Pancreas (tissue), 10 donors: Measurements from ENCODE around the gene CYB5R3. TPM values are rescaled to one million over a fixed set of nuclear protein-coding genes. Genes with fewer than 3 reads are reported as not detected.
"Not testable (repeated sequence)": the region's sequence is repeated elsewhere in the genome, so short reads cannot be mapped to it uniquely, and the experiment has no call there.

ENCODE experiments used
- ATAC-seq, 4 donors: fragments of 200-7000 bp; cut with Tn5 transposase; one replicate each; pipeline versions ENCODE4 v1.8.0 to v1.9.1; 2020; ENCODE audit warnings: mild to moderate bottlenecking in 4 of 4, moderate library complexity in 4 of 4
- DNase-seq, 6 donors: peaks; one replicate each; pipeline ENCODE4 v3.0.0-alpha.2; 2020
- FAIRE-seq: peaks from 2 replicates; lab custom pipeline; 2012; peaks lifted over from hg19 to GRCh38; lab: Jason Lieb, UNC
- H3K27ac ChIP-seq, 4 donors: fragments of 200-600 bp; sonication (generic); 1 replicate in 3 of 4; 2 replicates in 1 of 4; pipeline versions ENCODE4 v1.5.0 to v1.8.0; 2020
- H3K27me3 ChIP-seq, 4 donors: fragments of 200-600 bp; one replicate each; pipeline ENCODE4 v1.8.0; 2021
- H3K36me3 ChIP-seq, 3 donors: fragments of 200-600 bp; sonication (generic) in 1 of 3; one replicate each; pipeline versions ENCODE4 v1.5.0 to v1.8.0; 2020 to 2021
- H3K4me1 ChIP-seq, 3 donors: fragments of 200-600 bp; one replicate each; pipeline ENCODE4 v1.8.0; 2021
- H3K4me3 ChIP-seq, 4 donors: fragments of 200-600 bp; sonication (generic) in 2 of 4; one replicate each; pipeline versions ENCODE4 v1.5.0 to v1.8.0; 2020 to 2021
- H3K9me3 ChIP-seq, 4 donors: fragments of 200-600 bp; one replicate each; pipeline ENCODE4 v1.8.0; 2021
- WGBS, 2 donors: extraction: QIAGEN DNeasy Blood & Tissue Kit; methylation state at CpG; one replicate each; pipeline ENCODE4 v1.1.7; 2013; 5-methylcytosine and 5-hydroxymethylcytosine counted together
- intact Hi-C, 3 donors: fragments of 100-400 bp; cut with DNase I; formaldehyde crosslinking; loops; one replicate each; pipeline versions ENCODE4 v1.11.1 to v1.14.2; 2022
- polyA plus RNA-seq, 2 donors: library from polyadenylated mRNA; stranded (reverse); fragments of 200-250 nt; gene quantifications; one replicate each; pipeline ENCODE4 v1.2.3, GENCODE V29; 2013
- total RNA-seq, 6 donors: library from RNA; stranded (reverse); fragmentation: NEBNext Ultra II Directional in 4 of 6; extraction: Animal tissue kit (Norgen Biotek cat#: 25700) in 4 of 6; gene quantifications; one replicate each; pipeline versions ENCODE4 v1.2.1 to v1.2.4, GENCODE V29; 2021 to 2023
- TF ChIP-seq, protein P1 (sequence below), 4 donors: fragments of 200-600 bp; sonication (generic) in 3 of 4; IDR thresholded peaks; one replicate each; pipeline versions ENCODE4 v1.5.0 to v1.8.0; 2021; ENCODE audit warnings: antibody characterized with exemption in 4 of 4
- donor health status: healthy with polysubstance abuse.
- donor health status: DM: no; HTN: no; CAD: no; lungs with moderate emphysema.
- donor health status: DM: no; HTN: no; CAD: no.
- donor health status: control.
- donor health status: control.
- donor health status: Bipolar disorder and iron deficiency.
- donor health status: DM: yes; HTN: yes; CAD: no.
- donor health status: DM: no; HTN: no; CAD: no.
- donor health status: DM: no; HTN: no; CAD: no.
- donor health status: DM: yes; HTN: yes; CAD: no.

Gene CYB5R3
- total and polyA plus RNA-seq, 8 donors, result 32.6 to 105 (median 50.4) TPM

DNA sequence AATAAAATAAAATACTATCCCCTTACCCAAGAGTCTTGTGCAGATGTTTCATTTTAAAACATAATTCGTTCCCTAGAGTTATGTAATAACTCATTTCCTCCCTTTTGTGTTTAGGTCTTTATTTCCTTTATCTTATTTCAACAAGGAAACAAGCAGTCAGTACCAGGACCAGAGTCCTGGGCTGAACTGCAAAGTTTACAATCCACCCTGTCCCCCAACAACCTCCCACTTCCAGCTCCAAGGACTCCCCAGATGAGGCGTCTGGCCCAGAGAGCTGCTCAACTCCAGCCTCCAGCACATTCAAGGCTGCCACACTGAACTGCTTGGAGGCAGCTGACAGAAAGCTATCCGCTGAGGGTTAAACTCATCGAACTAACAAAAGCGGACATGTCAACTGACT is 39.0 kb downstream of the CYB5R3 start:
- H3K27me3 ChIP-seq, result no peaks in the 10 kb centered on the region
- DNase-seq, result no peak
- peaks cover 22 to 50% (median 31%) of the 10 kb centered on the region in 3 donors for H3K4me1 ChIP-seq
- no peak for FAIRE-seq
- TF ChIP-seq, protein P1, sequence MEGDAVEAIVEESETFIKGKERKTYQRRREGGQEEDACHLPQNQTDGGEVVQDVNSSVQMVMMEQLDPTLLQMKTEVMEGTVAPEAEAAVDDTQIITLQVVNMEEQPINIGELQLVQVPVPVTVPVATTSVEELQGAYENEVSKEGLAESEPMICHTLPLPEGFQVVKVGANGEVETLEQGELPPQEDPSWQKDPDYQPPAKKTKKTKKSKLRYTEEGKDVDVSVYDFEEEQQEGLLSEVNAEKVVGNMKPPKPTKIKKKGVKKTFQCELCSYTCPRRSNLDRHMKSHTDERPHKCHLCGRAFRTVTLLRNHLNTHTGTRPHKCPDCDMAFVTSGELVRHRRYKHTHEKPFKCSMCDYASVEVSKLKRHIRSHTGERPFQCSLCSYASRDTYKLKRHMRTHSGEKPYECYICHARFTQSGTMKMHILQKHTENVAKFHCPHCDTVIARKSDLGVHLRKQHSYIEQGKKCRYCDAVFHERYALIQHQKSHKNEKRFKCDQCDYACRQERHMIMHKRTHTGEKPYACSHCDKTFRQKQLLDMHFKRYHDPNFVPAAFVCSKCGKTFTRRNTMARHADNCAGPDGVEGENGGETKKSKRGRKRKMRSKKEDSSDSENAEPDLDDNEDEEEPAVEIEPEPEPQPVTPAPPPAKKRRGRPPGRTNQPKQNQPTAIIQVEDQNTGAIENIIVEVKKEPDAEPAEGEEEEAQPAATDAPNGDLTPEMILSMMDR (IDR thresholded peaks at IDR 0.05), result no peak
- peak overlapping the region in 2 of 4 donors; percentile 68 to 70 for H3K27ac ChIP-seq
- H3K36me3 ChIP-seq, result no peaks in the 10 kb centered on the region
- H3K4me3 ChIP-seq, result no peak overlapping the region
- H3K9me3 ChIP-seq, result no peaks in the 10 kb centered on the region
- no peak for ATAC-seq
- intact Hi-C loops, result no loop called here
- 55 to 58% methylated on average over 5 of the region's 5 CpGs for WGBS, 2 donors

DNA sequence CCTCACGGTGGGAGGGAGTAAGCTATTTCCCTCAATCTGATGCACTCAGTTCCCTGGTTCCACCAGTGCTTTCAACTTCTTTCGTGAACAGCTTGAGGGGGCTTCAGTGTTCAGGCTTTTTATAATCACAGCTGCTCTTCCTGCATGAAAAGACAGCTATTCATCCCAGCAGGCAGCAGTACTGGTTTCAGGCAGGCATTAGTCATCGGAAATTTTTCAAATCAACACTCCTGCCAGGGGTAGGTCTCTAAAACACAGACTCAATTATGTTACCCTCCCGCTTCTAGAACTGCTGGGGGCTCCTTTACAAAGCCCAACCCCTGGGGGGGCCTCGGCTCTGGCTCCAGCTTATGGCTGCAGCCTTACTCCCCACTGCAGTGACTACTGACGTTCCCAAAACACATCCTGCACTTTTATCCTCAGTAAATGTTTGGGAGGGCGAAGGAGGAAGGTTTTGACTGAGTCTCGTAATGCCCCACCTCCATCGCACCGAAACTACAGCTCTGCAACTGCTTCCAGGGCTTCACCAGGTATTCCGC is 40.3 kb downstream of the CYB5R3 start:
- peaks cover 22 to 51% (median 31%) of the 10 kb centered on the region in 3 donors for H3K4me1 ChIP-seq
- FAIRE-seq, result no peak
- H3K4me3 ChIP-seq, result no peak overlapping the region

DNA sequence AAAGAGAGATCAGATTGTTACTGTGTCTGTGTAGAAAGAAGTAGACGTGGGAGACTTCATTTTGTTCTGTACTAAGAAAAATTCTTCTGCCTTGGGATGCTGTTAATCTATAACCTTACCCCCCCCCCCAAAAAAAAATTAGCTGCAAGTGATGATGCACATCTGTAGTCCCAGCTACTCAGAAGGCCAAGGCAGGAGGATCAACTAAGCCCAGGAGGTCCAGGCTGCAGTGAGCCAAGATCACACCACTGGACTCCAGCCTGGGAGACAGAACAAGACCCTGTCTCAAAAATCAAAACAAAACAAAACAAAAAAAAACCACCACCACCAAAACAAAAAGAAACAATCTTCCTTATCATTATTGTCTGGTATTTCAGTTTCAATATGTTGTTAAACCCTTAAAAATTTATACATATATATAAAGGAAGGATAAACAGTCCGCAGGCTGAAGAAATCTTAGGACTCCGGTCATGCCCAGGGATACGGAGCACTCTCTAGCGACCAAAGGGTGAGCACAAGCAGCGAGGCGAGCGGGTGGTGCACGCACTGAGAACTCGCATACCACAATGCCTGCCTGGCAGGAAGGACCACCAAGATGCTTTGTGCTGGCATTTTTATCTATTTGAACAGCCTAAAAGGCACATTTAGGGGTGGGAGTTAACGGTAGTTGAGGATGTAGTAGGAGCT is 40.9 kb downstream of the CYB5R3 start:
- Histone ChIP-seq H3K9me3 (no peaks in the 10 kb centered on the region), H3K27ac (peak overlapping the region in 2 of 4 donors; percentile 68 to 70), H3K4me1 (peaks cover 25 to 48% (median 32%) of the 10 kb centered on the region in 3 donors), H3K4me3 (no peak overlapping the region), H3K36me3 (no peaks in the 10 kb centered on the region), H3K27me3 (no peaks in the 10 kb centered on the region)
- FAIRE-seq, result no peak
- 87 to 89% methylated on average over 11 of the region's 11 CpGs for whole genome bisulfite sequencing, 2 donors
- TF ChIP-seq, protein P1 (IDR thresholded peaks at IDR 0.05), result no peak
- no peak for DNase-seq
- ATAC-seq, result no peak
- intact Hi-C loops, result no loop called here

More for the DNA sequence above, 40.3 kb downstream of the CYB5R3 start:
- no peaks in the 10 kb centered on the region for H3K36me3 ChIP-seq
- H3K27ac ChIP-seq, result peak overlapping the region; percentile 44 to 70 (median 58)
- 61 to 66% methylated on average over 11 of the region's 11 CpGs for WGBS, 2 donors
- DNase-seq, result no peak
- no peaks in the 10 kb centered on the region for H3K27me3 ChIP-seq
- intact Hi-C loops, result no loop called here
- H3K9me3 ChIP-seq, result no peaks in the 10 kb centered on the region
- TF ChIP-seq, protein P1 (IDR thresholded peaks at IDR 0.05), result no peak
- peak in 3 of 4 donors; percentile 31 to 47 (median 36) for ATAC-seq

DNA sequence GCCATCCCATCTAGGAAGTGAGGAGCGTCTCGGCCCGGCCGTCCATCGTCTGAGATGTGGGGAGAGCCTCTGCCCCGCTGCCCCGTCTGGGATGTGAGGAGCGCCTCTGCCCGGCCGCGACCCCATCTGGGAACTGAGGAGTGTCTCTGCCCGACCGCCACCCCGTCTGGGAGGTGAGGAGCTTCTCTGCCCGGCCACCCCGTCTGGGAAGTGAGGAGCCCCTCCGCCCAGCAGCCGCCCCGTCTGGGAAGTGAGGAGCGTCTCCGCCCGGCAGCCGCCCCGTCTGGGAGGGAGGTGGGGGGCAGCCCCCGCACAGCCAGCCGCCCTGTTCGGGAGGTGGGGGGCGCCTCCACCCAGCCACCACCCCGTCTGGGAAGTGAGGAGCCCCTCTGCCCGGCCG is 41.6 kb downstream of the CYB5R3 start:
- H3K4me1 ChIP-seq, result peaks cover 24 to 42% (median 28%) of the 10 kb centered on the region in 3 donors

GRCh38 chr22:42604403-42604802 is 44.8 kb downstream of the CYB5R3 start:
- intact Hi-C loops, result no loop called here
- peak; percentile 66 to 85 (median 78) for ATAC-seq
- Histone ChIP-seq H3K27me3 (no peaks in the 10 kb centered on the region), H3K36me3 (peaks cover 0 to 26% (median 5%) of the 10 kb centered on the region in 3 donors), H3K9me3 (no peaks in the 10 kb centered on the region), H3K27ac (peak overlapping the region; percentile 57 to 76 (median 64)), H3K4me3 (no peak overlapping the region), H3K4me1 (peaks cover 7 to 12% (median 10%) of the 10 kb centered on the region in 3 donors)
- TF ChIP-seq, protein P1 (IDR thresholded peaks at IDR 0.05), result no peak
- no peak for FAIRE-seq
- peak in 3 of 6 donors; percentile 55 to 68 (median 64) for DNase-seq
- 39 to 43% methylated on average over 3 of the region's 3 CpGs for WGBS, 2 donors

More for the DNA sequence above, 41.6 kb downstream of the CYB5R3 start:
- H3K36me3 ChIP-seq, H3K9me3 ChIP-seq, FAIRE-seq, H3K27me3 ChIP-seq, H3K4me3 ChIP-seq, intact Hi-C loops, ATAC-seq, DNase-seq: not testable (repeated sequence)
- WGBS, 2 donors, result 94 to 95% methylated on average over 22 to 31 of the region's 31 CpGs
- peak overlapping the region in 1 of 4 donors; percentile 68 for H3K27ac ChIP-seq
